Pancreas (tissue), 10 donors: ENCODE data around the gene IRF7. TPM values are rescaled to one million over a fixed set of nuclear protein-coding genes. Genes with fewer than 3 reads are reported as not detected.

Experiments used
- ATAC-seq, 4 donors: fragments of 200-7000 bp; cut with Tn5 transposase; one replicate each; pipeline versions ENCODE4 v1.8.0 to v1.9.1; 2020; ENCODE audit warnings: mild to moderate bottlenecking in 4 of 4, moderate library complexity in 4 of 4
- DNase-seq, 6 donors: peaks; one replicate each; pipeline ENCODE4 v3.0.0-alpha.2; 2020
- FAIRE-seq: peaks from 2 replicates; lab custom pipeline; 2012; peaks lifted over from hg19 to GRCh38; lab: Jason Lieb, UNC
- H3K27ac ChIP-seq, 4 donors: fragments of 200-600 bp; sonication (generic); 1 replicate in 3 of 4; 2 replicates in 1 of 4; pipeline versions ENCODE4 v1.5.0 to v1.8.0; 2020
- H3K27me3 ChIP-seq, 4 donors: fragments of 200-600 bp; one replicate each; pipeline ENCODE4 v1.8.0; 2021
- H3K36me3 ChIP-seq, 3 donors: fragments of 200-600 bp; sonication (generic) in 1 of 3; one replicate each; pipeline versions ENCODE4 v1.5.0 to v1.8.0; 2020 to 2021
- H3K4me1 ChIP-seq, 3 donors: fragments of 200-600 bp; one replicate each; pipeline ENCODE4 v1.8.0; 2021
- H3K4me3 ChIP-seq, 4 donors: fragments of 200-600 bp; sonication (generic) in 2 of 4; one replicate each; pipeline versions ENCODE4 v1.5.0 to v1.8.0; 2020 to 2021
- H3K9me3 ChIP-seq, 4 donors: fragments of 200-600 bp; one replicate each; pipeline ENCODE4 v1.8.0; 2021
- CTCF ChIP-seq, 4 donors: fragments of 200-600 bp; sonication (generic) in 3 of 4; IDR thresholded peaks; one replicate each; pipeline versions ENCODE4 v1.5.0 to v1.8.0; 2021; ENCODE audit warnings: antibody characterized with exemption in 4 of 4
- WGBS, 2 donors: extraction: QIAGEN DNeasy Blood & Tissue Kit; methylation state at CpG; one replicate each; pipeline ENCODE4 v1.1.7; 2013; 5-methylcytosine and 5-hydroxymethylcytosine counted together
- intact Hi-C, 3 donors: fragments of 100-400 bp; cut with DNase I; formaldehyde crosslinking; loops; one replicate each; pipeline versions ENCODE4 v1.11.1 to v1.14.2; 2022
- polyA plus RNA-seq, 2 donors: library from polyadenylated mRNA; stranded (reverse); fragments of 200-250 nt; gene quantifications; one replicate each; pipeline ENCODE4 v1.2.3, GENCODE V29; 2013
- total RNA-seq, 6 donors: library from RNA; stranded (reverse); fragmentation: NEBNext Ultra II Directional in 4 of 6; extraction: Animal tissue kit (Norgen Biotek cat#: 25700) in 4 of 6; gene quantifications; one replicate each; pipeline versions ENCODE4 v1.2.1 to v1.2.4, GENCODE V29; 2021 to 2023
- donor health status: healthy with polysubstance abuse.
- donor health status: DM: no; HTN: no; CAD: no; lungs with moderate emphysema.
- donor health status: DM: no; HTN: no; CAD: no.
- donor health status: control.
- donor health status: control.
- donor health status: Bipolar disorder and iron deficiency.
- donor health status: DM: yes; HTN: yes; CAD: no.
- donor health status: DM: no; HTN: no; CAD: no.
- donor health status: DM: no; HTN: no; CAD: no.
- donor health status: DM: yes; HTN: yes; CAD: no.

The IRF7 gene
- total and polyA plus RNA-seq, 8 donors, result 4.0 to 36.6 (median 10.2) TPM

DNA sequence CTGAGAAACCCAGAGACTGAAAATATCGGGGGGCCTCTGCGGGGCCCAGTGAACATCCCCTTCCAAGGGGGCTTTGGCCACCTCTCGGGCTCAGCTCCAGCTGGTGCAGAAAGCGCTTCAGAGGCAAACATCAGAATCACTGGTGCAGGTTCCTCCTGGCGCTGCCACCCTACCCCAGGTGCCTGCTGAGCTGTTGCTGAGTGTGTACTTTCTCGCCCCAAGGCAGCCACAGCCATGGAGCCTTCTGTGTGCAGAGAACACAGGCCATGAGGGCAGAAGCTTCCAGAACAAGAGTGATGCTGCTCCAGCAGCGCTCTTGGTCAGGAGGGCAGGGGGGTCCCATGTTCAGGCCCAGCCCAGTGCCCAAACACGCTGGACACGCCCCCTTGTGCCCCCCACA is 27.6 kb upstream of the IRF7 start:
- FAIRE-seq, result no peak
- TF ChIP-seq CTCF (IDR thresholded peaks at IDR 0.05), result no peak

DNA sequence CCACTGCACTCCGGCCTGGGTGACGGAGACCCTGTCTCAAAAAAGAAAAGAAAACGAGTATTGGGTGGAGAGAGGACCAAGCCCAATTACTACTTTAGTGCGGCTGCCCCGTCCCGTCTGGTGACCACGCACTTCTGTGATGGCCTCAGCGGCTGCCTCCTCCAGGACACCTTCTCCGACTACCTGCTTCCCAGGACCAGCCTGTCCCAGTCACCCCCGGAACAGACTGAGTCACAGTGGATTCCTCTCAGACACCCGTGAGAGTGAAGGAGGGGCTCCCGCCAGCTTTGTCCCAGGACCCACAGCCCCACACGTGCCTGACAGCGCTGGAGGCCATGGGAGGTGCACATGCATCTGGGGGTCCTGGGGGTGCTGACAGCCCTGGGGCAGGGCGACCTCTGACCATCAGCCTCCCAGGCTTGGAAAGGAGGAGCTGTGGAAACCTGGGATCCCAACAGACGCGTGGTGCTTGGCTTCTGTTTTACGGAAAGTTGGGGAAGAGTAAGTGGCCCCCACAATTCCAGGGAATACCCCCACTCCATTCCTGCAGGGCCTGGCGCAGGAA is 26.1 kb upstream of the IRF7 start:
- FAIRE-seq (no peak), DNase-seq (peak in 1 of 6 donors; percentile 65), ATAC-seq (no peak)
- H3K4me3 ChIP-seq, result no peak overlapping the region
- no peaks in the 10 kb centered on the region for H3K9me3 ChIP-seq
- no peak overlapping the region for H3K27ac ChIP-seq
- no peaks in the 10 kb centered on the region for H3K27me3 ChIP-seq
- peaks cover 0 to 9% (median 0%) of the 10 kb centered on the region in 3 donors for H3K36me3 ChIP-seq
- TF ChIP-seq CTCF (IDR thresholded peaks at IDR 0.05), result no peak
- no peaks in the 10 kb centered on the region for H3K4me1 ChIP-seq
- 94% methylated on average over 19 of the region's 19 CpGs for WGBS, 2 donors
- intact Hi-C loops, result no loop called here

More for the DNA sequence above, 27.6 kb upstream of the IRF7 start:
- Histone ChIP-seq H3K36me3 (peaks cover 0 to 9% (median 0%) of the 10 kb centered on the region in 3 donors), H3K27ac (no peak overlapping the region), H3K4me3 (no peak overlapping the region), H3K4me1 (no peaks in the 10 kb centered on the region), H3K27me3 (no peaks in the 10 kb centered on the region), H3K9me3 (no peaks in the 10 kb centered on the region)
- DNase-seq, result no peak
- 93 to 94% methylated on average over 9 of the region's 9 CpGs for WGBS, 2 donors
- intact Hi-C loops, result no loop called here
- peak in 1 of 4 donors; percentile 1 for ATAC-seq

DNA sequence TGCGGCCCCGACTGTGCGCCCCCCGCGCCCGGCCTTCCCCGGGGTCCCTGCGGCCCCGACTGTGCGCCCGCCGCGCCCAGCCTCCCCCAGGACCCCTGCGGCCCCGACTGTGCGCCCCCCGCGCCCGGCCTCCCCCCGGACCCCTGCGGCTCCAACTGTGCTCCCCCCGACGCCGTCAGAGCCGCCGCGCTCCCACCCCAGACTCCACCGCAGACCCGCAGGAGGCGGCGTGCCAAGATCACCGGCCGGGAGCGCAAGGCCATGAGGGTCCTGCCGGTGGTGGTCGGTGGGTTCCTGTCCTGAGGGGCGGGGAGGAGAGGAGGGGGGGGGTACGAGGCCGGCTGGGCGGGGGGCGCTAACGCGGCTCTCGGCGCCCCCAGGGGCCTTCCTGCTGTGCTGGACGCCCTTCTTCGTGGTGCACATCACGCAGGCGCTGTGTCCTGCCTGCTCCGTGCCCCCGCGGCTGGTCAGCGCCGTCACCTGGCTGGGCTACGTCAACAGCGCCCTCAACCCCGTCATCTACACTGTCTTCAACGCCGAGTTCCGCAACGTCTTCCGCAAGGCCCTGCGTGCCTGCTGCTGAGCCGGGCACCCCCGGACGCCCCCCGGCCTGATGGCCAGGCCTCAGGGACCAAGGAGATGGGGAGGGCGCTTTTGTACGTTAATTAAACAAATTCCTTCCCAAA is 24.4 kb upstream of the IRF7 start:
- FAIRE-seq, result no peak
- intact Hi-C loops, result no loop called here
- WGBS, 2 donors, result 70 to 71% methylated on average over 39 to 69 of the region's 69 CpGs
- peak in 2 of 6 donors; percentile 46 to 71 for DNase-seq
- no peaks in the 10 kb centered on the region for H3K27me3 ChIP-seq
- no peak for ATAC-seq
- no peaks in the 10 kb centered on the region for H3K9me3 ChIP-seq
- no peaks in the 10 kb centered on the region for H3K4me1 ChIP-seq
- peaks cover 0 to 9% (median 0%) of the 10 kb centered on the region in 3 donors for H3K36me3 ChIP-seq
- H3K4me3 ChIP-seq, result no peak overlapping the region
- TF ChIP-seq CTCF (IDR thresholded peaks at IDR 0.05), result no peak
- no peak overlapping the region for H3K27ac ChIP-seq

DNA sequence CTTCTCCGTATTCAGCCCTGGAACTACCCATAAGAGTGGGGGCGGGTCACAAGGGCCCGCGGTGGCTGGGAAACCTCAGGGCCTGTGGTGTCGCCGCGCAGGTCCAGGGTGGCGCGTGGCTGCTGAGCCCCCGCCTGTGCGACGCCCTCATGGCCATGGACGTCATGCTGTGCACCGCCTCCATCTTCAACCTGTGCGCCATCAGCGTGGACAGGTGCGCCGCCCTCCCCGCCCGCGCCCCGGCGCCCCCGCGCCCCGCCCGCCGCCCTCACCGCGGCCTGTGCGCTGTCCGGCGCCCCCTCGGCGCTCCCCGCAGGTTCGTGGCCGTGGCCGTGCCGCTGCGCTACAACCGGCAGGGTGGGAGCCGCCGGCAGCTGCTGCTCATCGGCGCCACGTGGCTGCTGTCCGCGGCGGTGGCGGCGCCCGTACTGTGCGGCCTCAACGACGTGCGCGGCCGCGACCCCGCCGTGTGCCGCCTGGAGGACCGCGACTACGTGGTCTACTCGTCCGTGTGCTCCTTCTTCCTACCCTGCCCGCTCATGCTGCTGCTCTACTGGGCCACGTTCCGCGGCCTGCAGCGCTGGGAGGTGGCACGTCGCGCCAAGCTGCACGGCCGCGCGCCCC is 23.7 kb upstream of the IRF7 start:
- FAIRE-seq (no peak), ATAC-seq (no peak), DNase-seq (peak in 1 of 6 donors; percentile 59)
- intact Hi-C loops, result no loop called here
- TF ChIP-seq CTCF (IDR thresholded peaks at IDR 0.05), result no peak
- Histone ChIP-seq H3K27me3 (no peaks in the 10 kb centered on the region), H3K27ac (no peak overlapping the region), H3K4me1 (no peaks in the 10 kb centered on the region), H3K9me3 (no peaks in the 10 kb centered on the region), H3K4me3 (no peak overlapping the region), H3K36me3 (peaks cover 0 to 9% (median 0%) of the 10 kb centered on the region in 3 donors)
- 65 to 67% methylated on average over 58 to 80 of the region's 80 CpGs for WGBS, 2 donors
